HepG2 (cell line): ENCODE data around the gene AADACL4. TPM values are rescaled to one million over a fixed set of nuclear protein-coding genes. Genes with fewer than 3 reads are reported as not detected.

Experiments
- HOXA5 ChIP-seq: sonication (generic); formaldehyde crosslinking; IDR thresholded peaks from 2 replicates; pipeline ENCODE4 v1.4.0; 2020; ENCODE audit warnings: missing genetic modification reagents
- NBN ChIP-seq: fragments of 450-650 bp; conservative IDR thresholded peaks from 2 replicates; pipeline ENCODE4 v1.6.1; 2017
- SKI ChIP-seq: fragments of 450-650 bp; IDR thresholded peaks from one replicate; pipeline ENCODE4 v1.6.1; 2018; ENCODE audit warnings: mild to moderate bottlenecking; ENCODE audit not compliant: partially characterized antibody
- ZBTB39 ChIP-seq: sonication (generic); formaldehyde crosslinking; IDR thresholded peaks from 2 replicates; pipeline ENCODE4 v1.5.0; 2020; ENCODE audit warnings: missing genetic modification reagents
- ZFP41 ChIP-seq: sonication (generic); formaldehyde crosslinking; IDR thresholded peaks from 2 replicates; pipeline ENCODE4 v1.4.0; 2020; ENCODE audit warnings: mild to moderate bottlenecking, missing genetic modification reagents, borderline replicate concordance
- ZFX ChIP-seq: sonication (generic); formaldehyde crosslinking; IDR thresholded peaks from 2 replicates; pipeline ENCODE4 v1.4.0; 2020; ENCODE audit warnings: mild to moderate bottlenecking, low read depth, missing genetic modification reagents, moderate library complexity
- ZNF605 ChIP-seq: sonication (generic); formaldehyde crosslinking; IDR thresholded peaks from 2 replicates; pipeline ENCODE4 v1.8.0; 2022; ENCODE audit warnings: mild to moderate bottlenecking, missing genetic modification reagents
- ZNF746 ChIP-seq: sonication (generic); formaldehyde crosslinking; IDR thresholded peaks from 2 replicates; pipeline ENCODE4 v1.8.0; 2022; ENCODE audit warnings: mild to moderate bottlenecking, missing genetic modification reagents
- polyA plus RNA-seq, 8 experiments: library from polyadenylated mRNA; depleted of rRNA in 3 of 8; stranded (reverse) in 7 of 8; unstranded in 1 of 8; fragments of >200 nt; fragmentation: Illumina TruSeq in 4 of 8; extraction: Trizol in 4 of 8; gene quantifications; 2 replicates each; pipeline versions ENCODE4 v1.2.1 to v1.2.3, GENCODE V29; 2011 to 2016; ENCODE audit warnings: low read depth in 4 of 8, missing spikeins in 1 of 8, mixed read lengths in 1 of 8; ENCODE audit not compliant: insufficient read depth in 1 of 8
- total RNA-seq, 5 experiments: library from RNA; depleted of rRNA; stranded (reverse); fragments of >200 nt; fragmentation: Illumina TruSeq; extraction: Trizol; gene quantifications; 2 replicates each; pipeline ENCODE4 v1.2.3, GENCODE V29; 2016; ENCODE audit warnings: low read depth in 1 of 5
- TF ChIP-seq, protein P1 (sequence below): sonication (generic); formaldehyde crosslinking; IDR thresholded peaks from 2 replicates; pipeline ENCODE4 v1.4.0; 2020; ENCODE audit warnings: mild to moderate bottlenecking, missing genetic modification reagents, borderline replicate concordance

Gene AADACL4
- total and polyA plus RNA-seq, 2 of the 13 experiments (the other 11 are each of a cell fraction or from before 2014, with no cell fraction given), result not detected

DNA sequence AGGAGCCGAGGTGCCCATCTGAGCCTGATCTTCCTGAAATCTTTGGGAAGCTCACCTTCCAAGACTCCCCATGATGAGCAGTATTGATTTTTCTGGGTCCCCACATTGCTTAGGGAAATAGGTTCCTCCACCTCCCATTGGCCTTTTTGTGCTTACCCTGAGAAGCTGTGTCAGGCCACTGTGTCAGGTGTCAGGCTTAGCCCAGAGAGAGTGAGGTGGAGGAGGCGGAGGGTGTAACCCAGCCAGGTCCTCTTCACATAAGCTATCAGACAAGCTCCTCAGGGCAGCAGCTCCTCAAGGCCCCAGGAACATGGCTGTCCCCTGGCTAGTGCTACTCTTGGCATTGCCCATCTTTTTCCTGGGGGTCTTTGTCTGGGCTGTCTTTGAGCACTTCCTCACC is 352 bp downstream of the AADACL4 start (continued):
- TF ChIP-seq, protein P1, sequence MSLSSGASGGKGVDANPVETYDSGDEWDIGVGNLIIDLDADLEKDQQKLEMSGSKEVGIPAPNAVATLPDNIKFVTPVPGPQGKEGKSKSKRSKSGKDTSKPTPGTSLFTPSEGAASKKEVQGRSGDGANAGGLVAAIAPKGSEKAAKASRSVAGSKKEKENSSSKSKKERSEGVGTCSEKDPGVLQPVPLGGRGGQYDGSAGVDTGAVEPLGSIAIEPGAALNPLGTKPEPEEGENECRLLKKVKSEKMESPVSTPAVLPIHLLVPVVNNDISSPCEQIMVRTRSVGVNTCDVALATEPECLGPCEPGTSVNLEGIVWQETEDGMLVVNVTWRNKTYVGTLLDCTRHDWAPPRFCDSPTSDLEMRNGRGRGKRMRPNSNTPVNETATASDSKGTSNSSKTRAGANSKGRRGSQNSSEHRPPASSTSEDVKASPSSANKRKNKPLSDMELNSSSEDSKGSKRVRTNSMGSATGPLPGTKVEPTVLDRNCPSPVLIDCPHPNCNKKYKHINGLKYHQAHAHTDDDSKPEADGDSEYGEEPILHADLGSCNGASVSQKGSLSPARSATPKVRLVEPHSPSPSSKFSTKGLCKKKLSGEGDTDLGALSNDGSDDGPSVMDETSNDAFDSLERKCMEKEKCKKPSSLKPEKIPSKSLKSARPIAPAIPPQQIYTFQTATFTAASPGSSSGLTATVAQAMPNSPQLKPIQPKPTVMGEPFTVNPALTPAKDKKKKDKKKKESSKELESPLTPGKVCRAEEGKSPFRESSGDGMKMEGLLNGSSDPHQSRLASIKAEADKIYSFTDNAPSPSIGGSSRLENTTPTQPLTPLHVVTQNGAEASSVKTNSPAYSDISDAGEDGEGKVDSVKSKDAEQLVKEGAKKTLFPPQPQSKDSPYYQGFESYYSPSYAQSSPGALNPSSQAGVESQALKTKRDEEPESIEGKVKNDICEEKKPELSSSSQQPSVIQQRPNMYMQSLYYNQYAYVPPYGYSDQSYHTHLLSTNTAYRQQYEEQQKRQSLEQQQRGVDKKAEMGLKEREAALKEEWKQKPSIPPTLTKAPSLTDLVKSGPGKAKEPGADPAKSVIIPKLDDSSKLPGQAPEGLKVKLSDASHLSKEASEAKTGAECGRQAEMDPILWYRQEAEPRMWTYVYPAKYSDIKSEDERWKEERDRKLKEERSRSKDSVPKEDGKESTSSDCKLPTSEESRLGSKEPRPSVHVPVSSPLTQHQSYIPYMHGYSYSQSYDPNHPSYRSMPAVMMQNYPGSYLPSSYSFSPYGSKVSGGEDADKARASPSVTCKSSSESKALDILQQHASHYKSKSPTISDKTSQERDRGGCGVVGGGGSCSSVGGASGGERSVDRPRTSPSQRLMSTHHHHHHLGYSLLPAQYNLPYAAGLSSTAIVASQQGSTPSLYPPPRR, result no peak
- no peak for TF ChIP-seq ZNF605 (CRISPR knock-in tag)
- no peak for TF ChIP-seq ZBTB39
- no peak for TF ChIP-seq ZNF746
- TF ChIP-seq ZFP41 (CRISPR knock-in tag), result no peak
- no peak for TF ChIP-seq SKI
- no peak for TF ChIP-seq NBN
- TF ChIP-seq ZFX (CRISPR knock-in tag), result no peak
- TF ChIP-seq HOXA5 (CRISPR knock-in tag), result no peak
